Smooth muscle cell (in vitro differentiated cells): Measurements from ENCODE around the gene PPP4R4. TPM values are rescaled to one million over a fixed set of nuclear protein-coding genes. Genes with fewer than 3 reads are reported as not detected.
A peak's percentile ranks its signal among the peaks of the same experiment; 100 is the strongest.

Source experiments
- DNase-seq: peaks from one replicate; lab custom pipeline; 2025; ENCODE audit not compliant: unreplicated experiment; lab: John Stamatoyannopoulos, UW
- H2AFZ ChIP-seq: fragments of 200-600 bp; sonication (generic); 2 replicates; pipeline ENCODE4 v1.6.0; 2016; ENCODE audit warnings: antibody characterized with exemption, low read depth, mild to moderate bottlenecking
- H3F3A ChIP-seq: fragments of 200-600 bp; sonication (generic); 2 replicates; pipeline ENCODE4 v1.6.0; 2017; ENCODE audit warnings: antibody characterized with exemption, low read depth
- H3K27ac ChIP-seq: fragments of 200-600 bp; sonication (generic); 2 replicates; pipeline ENCODE4 v1.5.1; 2016; ENCODE audit warnings: low read depth, mild to moderate bottlenecking
- H3K27me3 ChIP-seq: fragments of 200-600 bp; sonication (generic); 2 replicates; pipeline ENCODE4 v1.6.1; 2016; ENCODE audit warnings: low read depth, mild to moderate bottlenecking
- H3K36me3 ChIP-seq: fragments of 200-600 bp; sonication (generic); 2 replicates; pipeline ENCODE4 v1.5.1; 2016; ENCODE audit warnings: low read depth
- H3K4me1 ChIP-seq: fragments of 200-600 bp; sonication (generic); 2 replicates; pipeline ENCODE4 v1.5.1; 2016; ENCODE audit warnings: low read depth
- H3K4me2 ChIP-seq: fragments of 200-600 bp; sonication (generic); 2 replicates; pipeline ENCODE4 v1.6.0; 2016; ENCODE audit warnings: mild to moderate bottlenecking
- H3K4me3 ChIP-seq: fragments of 200-600 bp; sonication (generic); 2 replicates; pipeline ENCODE4 v1.5.1; 2016; ENCODE audit warnings: mild to moderate bottlenecking
- H3K79me2 ChIP-seq: fragments of 200-600 bp; sonication (generic); 2 replicates; pipeline ENCODE4 v1.6.0; 2016; ENCODE audit warnings: low read depth, mild to moderate bottlenecking
- H3K9ac ChIP-seq: fragments of 200-600 bp; sonication (generic); 2 replicates; pipeline ENCODE4 v1.6.0; 2016; ENCODE audit warnings: low read depth
- H3K9me3 ChIP-seq: fragments of 200-600 bp; sonication (generic); replicated peaks from 2 replicates; pipeline ENCODE4 v1.5.1; 2016; ENCODE audit warnings: low read depth
- H4K20me1 ChIP-seq: fragments of 200-600 bp; sonication (generic); 2 replicates; pipeline ENCODE4 v1.6.0; 2016; ENCODE audit warnings: low read depth
- CTCF ChIP-seq: fragments of 200-600 bp; sonication (generic); IDR thresholded peaks from 2 replicates; pipeline ENCODE4 v1.5.1; 2017; ENCODE audit warnings: borderline replicate concordance, mild to moderate bottlenecking, antibody characterized with exemption; ENCODE audit not compliant: insufficient read depth, poor library complexity, severe bottlenecking
- WGBS: methylation state at CpG from one replicate; pipeline ENCODE4 v1.1.7; 2016; ENCODE audit warnings: low lambda C conversion rate; 5-methylcytosine and 5-hydroxymethylcytosine counted together
- polyA plus RNA-seq: library from polyadenylated mRNA; unstranded; fragments of >200 nt; fragmentation: Nextera tagmentation; extraction: Ambion mirVana; gene quantifications from 2 replicates; pipeline ENCODE4 v1.2.1, GENCODE V29; 2016
- total RNA-seq: library from RNA; depleted of rRNA; stranded (reverse); fragments of >200 nt; gene quantifications from 2 replicates; pipeline ENCODE4 v1.2.3, GENCODE V29; 2014

Gene PPP4R4
- total and polyA plus RNA-seq, 2 experiments from 2014 or later = 0.27 TPM

- Histone ChIP-seq H3K9ac (no peak overlapping the region), H3K4me3 (no peak overlapping the region), H3F3A (peaks cover 3% of the 10 kb centered on the region), H3K36me3 (no peaks in the 10 kb centered on the region), H3K4me1 (peaks cover 10% of the 10 kb centered on the region), H3K9me3 (no peaks in the 10 kb centered on the region), H3K27ac (no peak overlapping the region), H3K4me2 (no peak overlapping the region), H3K27me3 (peaks cover 36% of the 10 kb centered on the region), H3K79me2 (no peaks in the 10 kb centered on the region), H2AFZ (no peak overlapping the region), H4K20me1 (no peaks in the 10 kb centered on the region)
- 92% methylated on average over 5 of the region's 5 CpGs for WGBS
- DNase-seq = no peak
- no peak for TF ChIP-seq CTCF
Observed at GRCh38 chr14:94172545-94172944, 1.6 kb upstream of the PPP4R4 start.

- Histone ChIP-seq H3K79me2 (no peaks in the 10 kb centered on the region), H3K27me3 (peaks cover 41% of the 10 kb centered on the region), H4K20me1 (no peaks in the 10 kb centered on the region), H3K36me3 (no peaks in the 10 kb centered on the region), H2AFZ (peak overlapping the region; percentile 78), H3K4me1 (peaks cover 17% of the 10 kb centered on the region), H3K4me3 (peak overlapping the region; percentile 66), H3K4me2 (peak overlapping the region; percentile 93), H3K27ac (no peak overlapping the region), H3K9me3 (no peaks in the 10 kb centered on the region), H3K9ac (no peak overlapping the region), H3F3A (peaks cover 3% of the 10 kb centered on the region)
- DNase-seq = no peak
- no peak for TF ChIP-seq CTCF
- WGBS = 6% methylated on average over 20 of the region's 20 CpGs
Observed at GRCh38 chr14:94173471-94173884, 644 bp upstream of the PPP4R4 start.

- no peak for DNase-seq
- Histone ChIP-seq H3K4me2 (peak overlapping the region; percentile 94), H3K4me3 (peak overlapping the region; percentile 66), H3K27me3 (peaks cover 52% of the 10 kb centered on the region), H3K27ac (no peak overlapping the region), H3K4me1 (peaks cover 17% of the 10 kb centered on the region), H3F3A (peaks cover 3% of the 10 kb centered on the region), H3K36me3 (no peaks in the 10 kb centered on the region), H3K9ac (no peak overlapping the region), H3K9me3 (no peaks in the 10 kb centered on the region), H3K79me2 (no peaks in the 10 kb centered on the region), H4K20me1 (no peaks in the 10 kb centered on the region), H2AFZ (peak overlapping the region; percentile 92)
- 1% methylated on average over 10 of the region's 39 CpGs for WGBS
- no peak for TF ChIP-seq CTCF
Observed at GRCh38 chr14:94174604-94175010, 485 bp downstream of the PPP4R4 start.

GRCh38 chr14:94175011-94175745 lies 1.1 kb downstream of the PPP4R4 start:
- WGBS = 3% methylated on average over 9 of the region's 30 CpGs
- H2AFZ ChIP-seq = peak overlapping the region; percentile 34
- H3K36me3 ChIP-seq = no peaks in the 10 kb centered on the region
- H4K20me1 ChIP-seq = no peaks in the 10 kb centered on the region
- no peak overlapping the region for H3K9ac ChIP-seq
- no peak for DNase-seq
- H3K4me3 ChIP-seq = peak overlapping the region; percentile 66
- H3K4me1 ChIP-seq = peaks cover 17% of the 10 kb centered on the region
- H3F3A ChIP-seq = peaks cover 3% of the 10 kb centered on the region
- peak overlapping the region; percentile 94 for H3K4me2 ChIP-seq
- no peak overlapping the region for H3K27ac ChIP-seq
- no peaks in the 10 kb centered on the region for H3K9me3 ChIP-seq
- no peaks in the 10 kb centered on the region for H3K79me2 ChIP-seq
- TF ChIP-seq CTCF = no peak
- peaks cover 57% of the 10 kb centered on the region for H3K27me3 ChIP-seq
